Neural cell (in vitro differentiated cells): ENCODE measurements around the gene AP2A2. TPM values are rescaled to one million over a fixed set of nuclear protein-coding genes. Genes with fewer than 3 reads are reported as not detected.

Experiments used
- H2AFZ ChIP-seq: fragments of 200-600, 300-800 bp; sonication (generic), shearing (Covaris generic); 2 replicates; pipeline ENCODE4 v1.6.0; 2014; ENCODE audit warnings: low read depth, mild to moderate bottlenecking, antibody characterized with exemption, low read length, moderate library complexity
- H3F3A ChIP-seq: fragments of 200-600 bp; shearing (Covaris generic); 2 replicates; pipeline ENCODE4 v1.6.1; 2016; ENCODE audit warnings: mild to moderate bottlenecking, moderate library complexity, mixed read lengths, antibody characterized with exemption, low read length; ENCODE audit not compliant: insufficient read depth, poor library complexity, severe bottlenecking
- H3K27ac ChIP-seq: fragments of 200-600, 300-800 bp; sonication (generic), shearing (Covaris generic); 2 replicates; pipeline ENCODE4 v1.5.1; 2014; ENCODE audit warnings: mild to moderate bottlenecking, low read length, moderate library complexity
- H3K27me3 ChIP-seq: fragments of 300-800, 200-600 bp; sonication (generic), shearing (Covaris generic); 2 replicates; pipeline ENCODE4 v1.6.0; 2014; ENCODE audit warnings: mild to moderate bottlenecking, low read depth, low read length, moderate library complexity; ENCODE audit not compliant: insufficient read depth
- H3K36me3 ChIP-seq: fragments of 300-800, 200-600 bp; sonication (generic), shearing (Covaris generic); 2 replicates; pipeline ENCODE4 v1.5.1; 2014; ENCODE audit warnings: mild to moderate bottlenecking, antibody characterized with exemption, low read length, moderate library complexity; ENCODE audit not compliant: insufficient read depth
- H3K4me2 ChIP-seq: fragments of 300-800, 200-600 bp; sonication (generic), shearing (Covaris generic); 2 replicates; pipeline ENCODE4 v1.6.0; 2014; ENCODE audit warnings: mild to moderate bottlenecking, low read length
- H3K4me3 ChIP-seq: fragments of 300-800, 200-600 bp; sonication (generic), shearing (Covaris generic); 2 replicates; pipeline ENCODE4 v1.5.1; 2014; ENCODE audit warnings: mild to moderate bottlenecking, low read length, moderate library complexity
- H3K79me2 ChIP-seq: fragments of 200-600 bp; shearing (Covaris generic); replicated peaks from 2 replicates; pipeline ENCODE4 v1.6.0; 2014; ENCODE audit warnings: mild to moderate bottlenecking, low read length, moderate library complexity; ENCODE audit not compliant: insufficient read depth
- H3K9ac ChIP-seq: fragments of 300-800, 200-600 bp; sonication (generic), shearing (Covaris generic); 2 replicates; pipeline ENCODE4 v1.6.1; 2016; ENCODE audit warnings: mild to moderate bottlenecking, low read length, mixed read lengths
- H3K9me2 ChIP-seq: fragments of 200-600 bp; shearing (Covaris generic); 2 replicates; pipeline ENCODE4 v1.6.1; 2016; ENCODE audit warnings: mild to moderate bottlenecking, low read length, mixed read lengths; ENCODE audit not compliant: insufficient read depth
- H3K9me3 ChIP-seq: fragments of 200-600, 300-800 bp; sonication (generic), shearing (Covaris generic); 2 replicates; pipeline ENCODE4 v1.6.1; 2016; ENCODE audit warnings: mild to moderate bottlenecking, mixed run types, low read length, moderate library complexity, mixed read lengths
- H4K20me1 ChIP-seq: fragments of 200-600 bp; shearing (Covaris generic); 2 replicates; pipeline ENCODE4 v1.6.1; 2016; ENCODE audit warnings: mild to moderate bottlenecking, mixed run types; ENCODE audit not compliant: insufficient read depth
- CTCF ChIP-seq: fragments of 450-650 bp; IDR thresholded peaks from 2 replicates; pipeline ENCODE4 v1.5.1; 2014; ENCODE audit warnings: antibody characterized with exemption, mild to moderate bottlenecking, moderate library complexity; ENCODE audit not compliant: poor library complexity, severe bottlenecking
- EP300 ChIP-seq: fragments of 450-650 bp; conservative IDR thresholded peaks from 2 replicates; pipeline ENCODE4 v1.6.1; 2014; ENCODE audit warnings: antibody characterized with exemption, mild to moderate bottlenecking, moderate library complexity; ENCODE audit not compliant: poor library complexity, severe bottlenecking
- EZH2 ChIP-seq: fragments of 200-600, 300-800 bp; shearing (Covaris generic), sonication (generic); IDR thresholded peaks from 2 replicates; pipeline ENCODE4 v1.6.1; 2014; ENCODE audit warnings: antibody characterized with exemption, low read length, borderline replicate concordance, mild to moderate bottlenecking; ENCODE audit not compliant: insufficient read depth, poor library complexity, severe bottlenecking
- MXI1 ChIP-seq: fragments of 450-650 bp; conservative IDR thresholded peaks from 2 replicates; pipeline ENCODE4 v1.6.1; 2014; ENCODE audit warnings: antibody characterized with exemption, mild to moderate bottlenecking; ENCODE audit not compliant: poor library complexity, severe bottlenecking
- POLR2AphosphoS5 ChIP-seq: IDR thresholded peaks from 2 replicates; pipeline ENCODE4 v1.6.1; 2012
- RAD21 ChIP-seq: fragments of 450-650 bp; conservative IDR thresholded peaks from 2 replicates; pipeline ENCODE4 v1.6.1; 2014; ENCODE audit warnings: antibody characterized with exemption, mild to moderate bottlenecking, moderate library complexity
- REST ChIP-seq: IDR thresholded peaks from 2 replicates; pipeline ENCODE4 v1.6.1; 2012; ENCODE audit warnings: borderline replicate concordance
- SMC3 ChIP-seq: fragments of 450-650 bp; conservative IDR thresholded peaks from 2 replicates; pipeline ENCODE4 v1.6.1; 2014; ENCODE audit warnings: antibody characterized with exemption, mild to moderate bottlenecking, moderate library complexity; ENCODE audit not compliant: poor library complexity
- TAF1 ChIP-seq: IDR thresholded peaks from 2 replicates; pipeline ENCODE4 v1.6.1; 2012; ENCODE audit warnings: low read depth
- polyA plus RNA-seq: library from polyadenylated mRNA; depleted of rRNA; stranded (reverse); fragments of >200 nt; gene quantifications from 2 replicates; pipeline ENCODE4 v1.2.3, GENCODE V29; 2014

The AP2A2 gene
- polyA plus RNA-seq, 1 donor from 2014 or later, result 46.5 TPM

- Histone ChIP-seq H4K20me1 (no peaks in the 10 kb centered on the region), H3F3A (no peaks in the 10 kb centered on the region), H3K4me2 (no peak overlapping the region), H3K9ac (no peak overlapping the region), H3K9me2 (no peaks in the 10 kb centered on the region), H3K79me2 (no peaks in the 10 kb centered on the region), H3K4me3 (no peak overlapping the region), H3K27ac (no peak overlapping the region), H3K9me3 (no peaks in the 10 kb centered on the region), H3K36me3 (no peaks in the 10 kb centered on the region), H2AFZ (no peak overlapping the region), H3K27me3 (no peaks in the 10 kb centered on the region)
- TF ChIP-seq REST (no peak), POLR2AphosphoS5 (no peak), TAF1 (no peak), EZH2 (no peak), RAD21 (no peak), SMC3 (no peak), EP300 (no peak), MXI1 (no peak), CTCF (no peak)
These were observed 99.1 kb downstream of the AP2A2 start for GRCh38 chr11:1024597-1025409.

- Histone ChIP-seq H3K79me2 (no peaks in the 10 kb centered on the region), H4K20me1 (no peaks in the 10 kb centered on the region), H3K4me2 (no peak overlapping the region), H3F3A (no peaks in the 10 kb centered on the region), H3K4me3 (no peak overlapping the region), H2AFZ (no peak overlapping the region), H3K27me3 (no peaks in the 10 kb centered on the region), H3K36me3 (no peaks in the 10 kb centered on the region), H3K9me3 (no peaks in the 10 kb centered on the region), H3K9me2 (no peaks in the 10 kb centered on the region), H3K9ac (no peak overlapping the region), H3K27ac (no peak overlapping the region)
- TF ChIP-seq MXI1 (no peak), SMC3 (no peak), CTCF (no peak), POLR2AphosphoS5 (no peak), RAD21 (no peak), REST (no peak), TAF1 (no peak), EP300 (no peak), EZH2 (no peak)
These were observed 99.9 kb downstream of the AP2A2 start for GRCh38 chr11:1025410-1026162.
